Stimulated activated CD4-positive, alpha-beta T cell treated with anti-CD3 and anti-CD28 coated beads, Interleukin-12 subunit alpha, Interleukin-12 subunit beta, amount 100 ng/mL, for 4 hours (primary cell): ENCODE results near the gene HTRA1.

Experiments
- DNase-seq: peaks from one replicate; pipeline ENCODE4 v3.0.0-alpha.2; 2020

HTRA1 gene

GRCh38 chr10:122497241-122497640 lies 35.9 kb downstream of the HTRA1 start:
- DNase-seq: no peak

- DNase-seq: no peak
These were observed 37.2 kb downstream of the HTRA1 start for GRCh38 chr10:122498521-122498920.

GRCh38 chr10:122499012-122499411 lies 37.7 kb downstream of the HTRA1 start:
- DNase-seq: no peak

- no peak for DNase-seq
These were observed 38.2 kb downstream of the HTRA1 start for GRCh38 chr10:122499491-122499941.

GRCh38 chr10:122500194-122500593 lies 38.8 kb downstream of the HTRA1 start:
- no peak for DNase-seq

GRCh38 chr10:122500726-122501125 lies 39.4 kb downstream of the HTRA1 start:
- no peak for DNase-seq

GRCh38 chr10:122503012-122503411 lies 41.7 kb downstream of the HTRA1 start:
- no peak for DNase-seq

GRCh38 chr10:122503886-122504609 lies 42.7 kb downstream of the HTRA1 start:
- no peak for DNase-seq

GRCh38 chr10:122504610-122504950 lies 43.2 kb downstream of the HTRA1 start:
- DNase-seq: no peak

- DNase-seq: no peak
These were observed 43.7 kb downstream of the HTRA1 start for GRCh38 chr10:122505011-122505410.

GRCh38 chr10:122505885-122506645 lies 44.7 kb downstream of the HTRA1 start:
- no peak for DNase-seq

GRCh38 chr10:122507616-122508015 lies 46.3 kb downstream of the HTRA1 start:
- DNase-seq: no peak

- DNase-seq: no peak
These were observed 46.7 kb downstream of the HTRA1 start for GRCh38 chr10:122508021-122508420.

- no peak for DNase-seq
These were observed 48.0 kb downstream of the HTRA1 start for GRCh38 chr10:122509323-122509722.

GRCh38 chr10:122510326-122510725 lies 49.0 kb downstream of the HTRA1 start:
- DNase-seq: no peak

- DNase-seq: no peak
These were observed 49.4 kb downstream of the HTRA1 start for GRCh38 chr10:122510736-122511135.

GRCh38 chr10:122513053-122513452 lies 51.7 kb downstream of the HTRA1 start:
- no peak for DNase-seq

- no peak for DNase-seq
These were observed 52.9 kb downstream of the HTRA1 start for GRCh38 chr10:122514045-122514840.

GRCh38 chr10:122515022-122515424 lies 53.7 kb downstream of the HTRA1 start:
- no peak for DNase-seq

GRCh38 chr10:122515588-122516231 lies 54.4 kb downstream of the HTRA1 start:
- peak; percentile 22 for DNase-seq

GRCh38 chr10:122516734-122517133 lies 55.4 kb downstream of the HTRA1 start:
- no peak for DNase-seq

GRCh38 chr10:122519144-122519543 lies 57.8 kb downstream of the HTRA1 start:
- no peak for DNase-seq

GRCh38 chr10:122519873-122520272 lies 58.5 kb downstream of the HTRA1 start:
- no peak for DNase-seq
